OCI-LY1 (cell line): ENCODE data around the gene CFP.

ENCODE experiments used
- EZH2 ChIP-seq: fragments of 200-600 bp; sonication (generic), shearing (Covaris generic); IDR thresholded peaks from 2 replicates; pipeline ENCODE4 v1.8.0; 2017; ENCODE audit warnings: borderline replicate concordance, mixed run types, mild to moderate bottlenecking, antibody characterized with exemption, low read length, moderate library complexity, mixed read lengths
- TF ChIP-seq, protein P1 (sequence below): fragments of 200-600 bp; sonication (generic), shearing (Covaris generic); IDR thresholded peaks from 2 replicates; pipeline ENCODE4 v1.5.1; 2017; ENCODE audit warnings: mild to moderate bottlenecking, antibody characterized with exemption, low read length, moderate library complexity, mixed read lengths

DNA sequence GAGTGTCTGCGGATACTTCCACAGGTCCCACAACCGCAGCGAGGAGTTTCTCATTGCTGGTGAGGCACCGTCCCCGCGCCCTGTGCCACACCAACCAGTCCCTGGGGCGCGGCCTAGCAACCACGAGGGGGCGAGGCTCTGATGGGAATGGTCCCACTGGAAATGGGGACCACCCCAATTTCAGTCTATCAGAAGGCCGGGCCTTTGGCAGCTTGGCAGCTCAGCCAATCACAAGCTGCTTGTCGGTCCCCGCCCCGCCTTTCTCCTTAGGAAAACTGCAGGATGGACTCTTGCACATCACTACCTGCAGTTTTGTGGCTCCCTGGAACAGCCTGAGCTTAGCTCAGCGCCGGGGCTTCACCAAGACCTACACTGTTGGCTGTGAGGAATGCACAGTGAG is 44.5 kb downstream of the CFP start:
- TF ChIP-seq, protein P1, sequence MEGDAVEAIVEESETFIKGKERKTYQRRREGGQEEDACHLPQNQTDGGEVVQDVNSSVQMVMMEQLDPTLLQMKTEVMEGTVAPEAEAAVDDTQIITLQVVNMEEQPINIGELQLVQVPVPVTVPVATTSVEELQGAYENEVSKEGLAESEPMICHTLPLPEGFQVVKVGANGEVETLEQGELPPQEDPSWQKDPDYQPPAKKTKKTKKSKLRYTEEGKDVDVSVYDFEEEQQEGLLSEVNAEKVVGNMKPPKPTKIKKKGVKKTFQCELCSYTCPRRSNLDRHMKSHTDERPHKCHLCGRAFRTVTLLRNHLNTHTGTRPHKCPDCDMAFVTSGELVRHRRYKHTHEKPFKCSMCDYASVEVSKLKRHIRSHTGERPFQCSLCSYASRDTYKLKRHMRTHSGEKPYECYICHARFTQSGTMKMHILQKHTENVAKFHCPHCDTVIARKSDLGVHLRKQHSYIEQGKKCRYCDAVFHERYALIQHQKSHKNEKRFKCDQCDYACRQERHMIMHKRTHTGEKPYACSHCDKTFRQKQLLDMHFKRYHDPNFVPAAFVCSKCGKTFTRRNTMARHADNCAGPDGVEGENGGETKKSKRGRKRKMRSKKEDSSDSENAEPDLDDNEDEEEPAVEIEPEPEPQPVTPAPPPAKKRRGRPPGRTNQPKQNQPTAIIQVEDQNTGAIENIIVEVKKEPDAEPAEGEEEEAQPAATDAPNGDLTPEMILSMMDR, result no peak
- TF ChIP-seq EZH2, result no peak
